Dermis blood vessel endothelial cell (primary cell): ENCODE measurements around the gene TDO2. TPM values are rescaled to one million over a fixed set of nuclear protein-coding genes. Genes with fewer than 3 reads are reported as not detected.
"Not testable (repeated sequence)": the region's sequence is repeated elsewhere in the genome, so short reads cannot be mapped to it uniquely, and the experiment has no call there.

Experiments
- DNase-seq: peaks from one replicate; pipeline ENCODE4 v3.0.0; 2010
- total RNA-seq: library from RNA; depleted of rRNA; stranded (reverse); fragments of >200 nt; gene quantifications from 2 replicates; pipeline ENCODE4 v1.2.3, GENCODE V29; 2014

The TDO2 gene
- total RNA-seq, 1 donor from 2014 or later = not detected

GRCh38 chr4:155908187-155909139 lies 5.0 kb downstream of the TDO2 start:
- no peak for DNase-seq

DNA sequence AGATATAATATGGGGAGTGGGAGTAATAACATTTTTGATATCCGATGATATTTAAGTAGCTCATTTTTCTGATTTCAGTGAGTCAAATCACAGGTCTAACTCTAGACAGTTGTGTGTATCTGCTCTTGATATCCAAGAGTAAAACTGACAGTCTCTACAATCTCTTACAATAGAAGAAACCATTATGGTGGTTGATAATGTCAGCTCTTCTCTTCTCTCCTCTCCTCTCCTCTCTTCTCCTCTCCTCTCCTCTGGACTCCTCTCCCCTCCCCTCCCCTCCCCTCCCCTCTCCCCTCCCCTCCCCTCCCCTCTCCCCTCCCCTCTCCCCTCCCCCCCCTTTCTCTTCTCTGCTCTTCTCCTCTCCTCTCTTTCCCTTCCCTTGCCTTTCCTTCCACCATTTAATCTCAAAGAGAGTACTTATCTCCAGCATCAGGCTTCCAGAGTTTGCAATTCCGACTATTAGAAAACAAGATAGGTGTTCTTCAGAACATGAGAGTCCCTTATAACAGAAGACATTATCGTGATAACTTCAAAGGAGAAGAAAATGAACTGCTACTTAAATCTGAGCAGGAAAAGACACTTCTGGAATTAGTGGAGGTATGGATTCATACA lies 6.2 kb downstream of the TDO2 start:
- no peak for DNase-seq

DNA sequence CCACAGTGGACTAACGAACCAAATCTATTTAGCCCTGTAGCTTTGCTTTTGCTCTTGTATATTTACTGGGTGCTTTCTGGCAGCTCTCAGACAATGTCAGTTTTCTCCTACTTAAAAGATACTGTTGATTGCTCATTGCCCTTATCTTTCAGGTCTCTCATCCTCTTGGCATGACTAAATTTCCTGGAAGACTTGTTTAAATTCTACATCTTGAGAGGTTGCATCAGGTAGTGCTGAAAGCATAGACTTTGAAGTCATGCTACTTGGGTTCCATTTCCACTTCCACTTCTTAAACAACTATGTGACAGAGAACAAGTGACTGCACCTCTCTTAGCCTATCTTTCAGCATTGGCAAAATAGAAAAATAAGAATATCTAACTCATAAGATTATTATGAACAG lies 8.4 kb downstream of the TDO2 start:
- no peak for DNase-seq

GRCh38 chr4:155914782-155915181 lies 11.3 kb downstream of the TDO2 start:
- DNase-seq = no peak

DNA sequence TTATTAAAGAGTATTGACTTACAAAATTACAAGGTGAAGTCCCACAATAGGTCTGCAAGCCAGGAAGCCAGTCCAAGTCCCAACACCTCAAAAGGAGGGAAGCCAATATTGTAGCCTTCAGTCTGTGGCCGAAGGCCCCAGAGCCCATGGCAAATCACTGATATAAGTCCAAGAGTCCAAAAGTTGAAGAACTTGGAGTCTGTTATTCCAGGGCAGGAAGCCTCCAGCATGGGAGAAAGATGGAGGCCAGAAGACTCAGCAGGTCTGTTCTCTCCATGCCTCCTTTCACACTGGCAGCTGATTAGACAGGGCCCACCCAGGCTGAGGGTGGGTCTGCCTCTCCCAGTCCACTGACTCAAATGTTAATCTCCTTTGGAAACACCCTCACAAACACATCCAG lies 18.1 kb downstream of the TDO2 start:
- DNase-seq = no peak

- no peak for DNase-seq
These were observed 21.1 kb downstream of the TDO2 start for GRCh38 chr4:155924637-155925036.

DNA sequence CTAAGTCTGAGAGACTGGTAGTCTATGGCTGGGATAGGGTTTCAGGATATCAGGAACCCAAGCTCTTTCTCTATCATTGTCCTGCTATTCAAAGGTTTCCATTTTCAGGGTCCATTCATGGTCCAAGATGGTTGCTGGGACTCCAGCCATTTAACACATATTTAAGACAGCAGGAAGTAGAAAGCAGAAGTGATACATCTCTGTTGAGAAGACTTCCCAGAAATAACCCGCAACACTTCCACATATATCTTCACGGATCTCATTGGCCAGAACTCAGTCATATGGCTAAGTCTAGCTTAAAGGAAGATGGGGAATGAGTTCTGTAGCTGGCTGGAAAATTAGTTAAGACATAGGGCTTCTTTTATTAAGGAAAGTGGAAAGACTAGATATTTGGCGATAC lies 26.3 kb downstream of the TDO2 start:
- DNase-seq = no peak

DNA sequence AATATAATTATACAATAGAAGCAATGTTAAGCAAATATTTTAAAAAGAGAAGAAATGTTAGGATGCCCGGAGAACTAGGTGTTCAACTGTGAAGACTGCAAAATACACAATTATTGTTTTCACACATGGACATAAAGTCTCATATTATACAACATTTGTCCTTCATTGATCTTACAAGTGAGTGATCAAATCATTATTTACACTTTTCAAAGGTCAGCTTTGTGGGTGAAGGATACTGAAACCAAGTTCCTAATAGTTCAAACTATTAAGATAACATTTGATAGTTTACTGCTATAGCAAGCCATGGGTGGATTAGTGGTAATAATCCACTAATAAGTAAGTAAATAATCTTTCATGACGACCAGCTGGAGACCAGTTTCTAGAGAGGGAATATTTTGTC lies 26.8 kb downstream of the TDO2 start:
- DNase-seq = no peak

GRCh38 chr4:155931634-155932033 lies 28.1 kb downstream of the TDO2 start:
- no peak for DNase-seq

DNA sequence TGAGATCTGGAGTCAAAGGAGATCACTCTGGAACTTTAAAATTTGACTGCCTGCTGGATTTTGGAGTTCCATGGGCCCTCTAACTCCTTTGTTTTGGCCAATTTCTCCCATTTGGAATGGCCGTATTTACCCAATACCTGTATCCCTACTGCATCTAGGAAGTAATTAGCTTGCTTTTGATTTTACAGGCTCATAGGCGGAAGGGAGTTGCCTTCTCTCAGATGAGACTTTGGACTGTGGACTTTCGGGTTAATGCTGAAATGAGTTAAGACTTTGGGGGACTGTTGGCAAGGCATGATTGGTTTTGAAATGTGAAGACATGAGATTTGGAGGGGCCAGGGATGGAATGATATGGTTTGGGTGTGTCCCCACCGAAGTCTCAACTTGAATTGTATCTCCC lies 31.1 kb downstream of the TDO2 start:
- not testable (repeated sequence) for DNase-seq

- DNase-seq = no peak
These were observed 32.0 kb downstream of the TDO2 start for GRCh38 chr4:155935389-155935986.

- no peak for DNase-seq
These were observed 37.7 kb downstream of the TDO2 start for GRCh38 chr4:155941085-155941790.

DNA sequence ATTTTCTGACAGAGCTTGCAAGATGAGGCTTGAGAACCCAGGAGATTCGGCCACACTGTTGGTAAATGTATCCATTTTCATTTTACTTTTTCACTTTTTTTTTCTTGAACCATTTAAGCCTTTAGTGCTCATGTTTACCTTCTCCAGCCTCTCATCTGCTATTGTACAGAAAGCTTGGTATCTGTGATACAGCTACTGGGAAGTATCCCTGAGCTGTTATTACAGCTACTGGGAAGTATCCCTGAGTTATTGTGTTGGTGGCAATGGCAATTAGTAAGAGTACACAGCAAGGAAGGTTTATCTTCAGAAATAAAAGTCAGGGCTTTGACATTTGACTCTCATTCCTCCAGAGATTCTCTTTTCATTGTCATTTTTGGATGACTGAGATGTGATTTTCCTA lies 38.3 kb downstream of the TDO2 start:
- no peak for DNase-seq

DNA sequence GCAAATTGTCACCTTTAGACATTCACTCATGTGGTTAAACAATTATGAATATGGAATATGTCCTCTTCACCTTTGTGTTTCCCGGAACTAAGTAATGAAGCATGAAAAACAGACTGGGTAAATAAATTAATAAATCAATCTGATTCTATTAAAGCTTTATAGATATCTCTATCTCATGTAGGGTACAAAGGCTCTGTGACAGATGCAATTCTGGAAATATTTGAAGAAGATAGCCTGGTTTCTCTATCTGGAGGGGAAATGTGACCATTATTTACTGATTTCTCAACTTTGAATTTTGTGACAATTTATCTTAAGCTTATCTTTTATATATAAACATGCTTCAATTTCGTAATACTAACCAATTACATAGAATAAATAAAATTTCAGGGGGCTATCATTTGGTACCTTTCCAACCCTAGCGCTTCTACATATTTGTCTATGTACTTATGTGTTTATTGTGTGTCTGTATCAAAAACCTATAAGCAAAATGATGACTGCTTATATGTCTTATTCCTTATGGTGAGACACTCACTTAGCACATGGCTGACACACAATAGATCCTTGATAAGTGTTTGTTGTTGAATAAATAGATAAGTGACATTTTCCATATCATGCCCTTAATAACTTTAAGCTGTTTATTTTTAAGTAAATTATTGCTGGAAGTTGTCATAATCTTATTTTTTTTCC lies 40.3 kb downstream of the TDO2 start:
- no peak for DNase-seq

GRCh38 chr4:155944516-155944915 lies 41.0 kb downstream of the TDO2 start:
- DNase-seq = no peak

GRCh38 chr4:155946486-155946885 lies 43.0 kb downstream of the TDO2 start:
- DNase-seq = no peak

DNA sequence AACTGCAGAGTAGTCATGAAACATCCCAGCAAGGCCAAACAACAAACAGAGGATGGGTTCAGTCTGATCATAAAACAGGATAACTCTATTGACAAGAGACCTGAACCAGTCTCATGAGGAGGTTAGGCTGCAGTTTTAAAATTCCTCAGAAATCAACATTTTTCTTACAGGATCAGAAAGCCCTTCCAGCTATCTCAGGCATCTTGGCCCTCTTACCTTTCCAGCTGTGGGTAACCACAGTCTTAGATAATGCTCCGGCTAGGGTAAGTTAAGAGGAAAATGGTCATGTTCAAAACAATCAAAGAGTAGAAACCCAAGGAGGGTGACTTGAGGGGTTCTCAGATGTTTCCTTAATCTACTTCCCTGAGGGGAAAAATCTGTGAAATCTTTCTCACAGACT lies 45.0 kb downstream of the TDO2 start:
- no peak for DNase-seq

DNA sequence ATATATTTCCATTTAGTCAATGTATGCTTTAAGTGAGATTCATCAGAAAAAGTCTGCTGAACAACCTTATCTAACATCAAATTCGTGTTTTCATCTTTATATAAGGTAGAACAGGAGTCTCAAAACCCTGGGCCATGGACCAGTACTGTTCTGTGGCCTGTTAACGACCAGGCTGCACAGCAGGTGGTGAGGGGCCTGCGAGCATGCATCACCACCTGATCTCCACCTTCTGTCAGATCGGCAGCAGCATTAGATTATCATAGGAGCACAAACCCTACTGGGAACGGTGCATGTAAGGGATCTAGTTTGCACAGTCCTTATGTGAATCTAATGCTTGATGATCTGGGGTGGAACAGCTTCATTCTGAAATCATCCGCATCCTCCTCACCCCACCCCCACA lies 47.0 kb downstream of the TDO2 start:
- no peak for DNase-seq

DNA sequence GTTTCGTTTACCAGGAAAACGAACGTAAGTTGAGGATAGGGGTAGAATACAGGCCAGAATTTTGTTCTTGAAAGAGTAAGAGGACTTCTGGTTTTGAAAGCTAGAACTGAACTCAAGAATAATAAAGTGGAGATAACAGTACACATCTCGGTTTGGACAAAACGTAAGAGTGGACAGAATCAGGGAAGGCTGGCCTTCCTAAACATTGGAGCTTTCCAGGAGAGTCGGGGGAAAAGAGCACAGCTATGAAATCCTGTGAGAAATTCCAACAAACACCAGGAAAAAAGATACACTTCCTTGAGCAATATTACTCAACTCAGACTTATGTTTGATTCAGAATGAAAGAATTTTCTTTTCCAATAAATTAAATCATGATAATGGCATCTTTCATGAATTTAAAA lies 49.0 kb downstream of the TDO2 start:
- DNase-seq = no peak

DNA sequence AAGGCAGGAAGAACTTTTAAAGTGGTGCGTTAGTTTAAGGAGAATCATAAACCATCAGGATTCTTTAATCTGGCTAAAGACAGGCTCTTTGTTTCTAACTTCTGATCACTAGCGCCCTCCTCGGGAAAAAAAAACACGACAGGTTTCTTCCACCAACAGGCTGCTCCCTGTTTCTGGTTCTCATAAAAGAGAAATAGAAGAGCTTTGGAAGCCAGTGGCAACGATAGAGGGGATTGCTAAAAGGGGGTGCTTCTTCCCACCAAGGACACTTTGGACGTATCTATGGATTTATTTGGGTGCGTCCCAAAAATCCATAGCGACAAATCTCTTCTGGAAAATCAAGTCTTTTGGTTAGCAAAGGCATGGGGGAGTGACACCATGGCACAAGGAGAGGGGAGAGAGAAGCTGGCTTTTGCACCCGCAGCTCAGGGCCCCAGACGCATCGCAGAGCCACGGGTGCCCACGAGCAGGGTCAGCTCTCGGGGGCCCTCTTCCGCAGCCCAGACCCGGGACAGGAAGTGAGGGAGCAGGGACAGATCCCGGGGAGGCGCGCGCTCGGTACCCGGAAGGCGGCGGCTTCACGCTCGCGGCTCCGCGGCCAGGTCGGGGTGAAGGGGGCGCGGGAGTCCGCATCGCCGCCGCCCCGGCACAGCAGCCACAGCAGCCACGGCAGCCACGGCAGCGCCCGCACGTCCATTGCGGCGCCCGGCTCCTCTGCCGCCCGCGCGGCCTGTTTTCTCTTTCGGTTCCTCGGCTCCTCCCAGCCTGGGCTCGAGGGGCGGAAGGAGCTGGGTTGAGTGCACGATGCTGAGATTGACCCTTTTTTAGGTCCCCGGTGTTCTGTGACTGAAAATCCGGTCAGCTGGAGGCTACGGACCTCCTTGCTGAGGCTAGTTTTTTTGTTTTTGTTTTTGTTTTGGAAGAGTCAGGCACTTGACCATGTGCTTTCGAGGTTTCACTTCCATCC lies 49.9 kb downstream of the TDO2 start, which contains the start of gene CTSO:
Gene CTSO, minus strand, starts transcription at position 716 of the 967 bp plus-strand sequence. Its CDS starts 19 bp downstream, at position 697.
- peak; percentile 79 for DNase-seq

GRCh38 chr4:155954118-155954685 lies 50.7 kb downstream of the TDO2 start:
- no peak for DNase-seq
